Mesendoderm (in vitro differentiated cells): Measurements from ENCODE around the gene ADK.

Experiments
- DNase-seq: peaks from one replicate; pipeline ENCODE4 v3.0.0; 2013
- H2AK5ac ChIP-seq: 2 replicates; pipeline ENCODE4 v1.6.1; 2013; ENCODE audit warnings: low read length, inconsistent platforms
- H2BK120ac ChIP-seq: 2 replicates; pipeline ENCODE4 v1.6.1; 2013; ENCODE audit warnings: low read depth, mild to moderate bottlenecking, low read length, moderate library complexity, mixed read lengths
- H2BK15ac ChIP-seq: replicated peaks from 2 replicates; pipeline ENCODE4 v1.6.1; 2013; ENCODE audit warnings: low read depth, mild to moderate bottlenecking, moderate library complexity
- H2BK5ac ChIP-seq: 2 replicates; pipeline ENCODE4 v1.6.1; 2013; ENCODE audit warnings: low read length, inconsistent platforms
- H3K18ac ChIP-seq: 2 replicates; pipeline ENCODE4 v1.6.1; 2013; ENCODE audit warnings: mild to moderate bottlenecking, low read length, mixed read lengths
- H3K23ac ChIP-seq: one replicate; pipeline ENCODE4 v1.6.1; 2013; ENCODE audit warnings: low read length
- H3K27ac ChIP-seq: 2 replicates; pipeline ENCODE4 v1.5.1; 2013; ENCODE audit warnings: low read depth, mild to moderate bottlenecking, inconsistent platforms, low read length, moderate library complexity
- H3K27me3 ChIP-seq: 2 replicates; pipeline ENCODE4 v1.6.1; 2013; ENCODE audit warnings: low read length, control low read depth, mild to moderate bottlenecking, inconsistent platforms; ENCODE audit not compliant: insufficient read depth, poor library complexity
- H3K36me3 ChIP-seq: 2 replicates; pipeline ENCODE4 v1.6.1; 2013; ENCODE audit warnings: low read length, inconsistent platforms; ENCODE audit not compliant: control insufficient read depth, insufficient read depth
- H3K4ac ChIP-seq: one replicate; pipeline ENCODE4 v1.6.1; 2013; ENCODE audit warnings: low read depth, mild to moderate bottlenecking, low read length, moderate library complexity
- H3K4me1 ChIP-seq: 2 replicates; pipeline ENCODE4 v1.6.1; 2013; ENCODE audit warnings: low read depth, low read length, inconsistent platforms; ENCODE audit not compliant: control insufficient read depth
- H3K4me2 ChIP-seq: 2 replicates; pipeline ENCODE4 v1.6.1; 2013; ENCODE audit warnings: low read length
- H3K4me3 ChIP-seq: 2 replicates; pipeline ENCODE4 v1.5.1; 2013; ENCODE audit warnings: mild to moderate bottlenecking, low read length
- H3K56ac ChIP-seq: one replicate; pipeline ENCODE4 v1.6.1; 2013; ENCODE audit warnings: low read length
- H3K79me1 ChIP-seq: 2 replicates; pipeline ENCODE4 v1.6.1; 2013; ENCODE audit warnings: low read length, inconsistent platforms
- H3K79me2 ChIP-seq: 2 replicates; pipeline ENCODE4 v1.6.1; 2013; ENCODE audit warnings: mild to moderate bottlenecking, low read length; ENCODE audit not compliant: control insufficient read depth, insufficient read depth
- H3K9ac ChIP-seq: 2 replicates; pipeline ENCODE4 v1.6.1; 2013; ENCODE audit warnings: low read length, inconsistent platforms
- H4K5ac ChIP-seq: one replicate; pipeline ENCODE4 v1.6.1; 2013; ENCODE audit warnings: low read length
- H4K8ac ChIP-seq: one replicate; pipeline ENCODE4 v1.6.1; 2013; ENCODE audit warnings: low read depth, mild to moderate bottlenecking, control low read depth, low read length, moderate library complexity
- WGBS: extraction: QIAGEN DNeasy Blood & Tissue Kit; methylation state at CpG from one replicate; pipeline ENCODE4 v1.1.7; 2013; ENCODE audit warnings: low lambda C conversion rate, missing lambda C conversion rate; ENCODE audit not compliant: insufficient coverage; ENCODE audit errors: extremely low coverage; 5-methylcytosine and 5-hydroxymethylcytosine counted together

The ADK gene

DNA sequence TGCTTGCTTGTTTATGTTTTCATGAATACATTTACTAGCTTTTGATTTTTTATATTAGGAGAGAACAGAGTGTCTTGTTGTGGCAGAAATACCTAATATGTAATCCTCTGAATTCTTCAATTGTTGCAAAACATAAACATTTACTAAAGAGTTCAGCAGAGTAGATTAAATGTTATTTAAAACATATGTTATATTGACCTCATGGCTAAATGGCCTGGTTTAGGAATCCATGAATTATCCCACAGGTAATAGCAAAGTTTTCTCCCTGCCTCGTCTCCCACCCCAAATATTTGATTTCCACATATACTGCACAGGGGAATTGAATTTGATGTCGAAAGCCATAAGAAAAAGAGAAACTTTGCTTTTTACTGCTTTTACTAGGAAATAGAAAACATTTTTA is 111.8 kb downstream of the ADK start:
- no CpG with 5 or more reads among the region's 2 CpGs for WGBS
- H3K23ac ChIP-seq = no peak overlapping the region
- no peak for DNase-seq
- H2BK15ac ChIP-seq = no peak overlapping the region
- no peak overlapping the region for H2AK5ac ChIP-seq
- no peak overlapping the region for H3K18ac ChIP-seq
- H3K79me1 ChIP-seq = no peaks in the 10 kb centered on the region
- no peak overlapping the region for H4K8ac ChIP-seq
- no peak overlapping the region for H2BK120ac ChIP-seq
- H3K4ac ChIP-seq = no peak overlapping the region
- no peak overlapping the region for H2BK5ac ChIP-seq
- no peaks in the 10 kb centered on the region for H3K79me2 ChIP-seq
- no peak overlapping the region for H3K9ac ChIP-seq
- no peaks in the 10 kb centered on the region for H3K36me3 ChIP-seq
- no peak overlapping the region for H4K5ac ChIP-seq
- H3K4me3 ChIP-seq = no peak overlapping the region
- H3K27ac ChIP-seq = no peak overlapping the region
- no peak overlapping the region for H3K4me2 ChIP-seq
- no peak overlapping the region for H3K56ac ChIP-seq
- no peaks in the 10 kb centered on the region for H3K4me1 ChIP-seq
- no peaks in the 10 kb centered on the region for H3K27me3 ChIP-seq

DNA sequence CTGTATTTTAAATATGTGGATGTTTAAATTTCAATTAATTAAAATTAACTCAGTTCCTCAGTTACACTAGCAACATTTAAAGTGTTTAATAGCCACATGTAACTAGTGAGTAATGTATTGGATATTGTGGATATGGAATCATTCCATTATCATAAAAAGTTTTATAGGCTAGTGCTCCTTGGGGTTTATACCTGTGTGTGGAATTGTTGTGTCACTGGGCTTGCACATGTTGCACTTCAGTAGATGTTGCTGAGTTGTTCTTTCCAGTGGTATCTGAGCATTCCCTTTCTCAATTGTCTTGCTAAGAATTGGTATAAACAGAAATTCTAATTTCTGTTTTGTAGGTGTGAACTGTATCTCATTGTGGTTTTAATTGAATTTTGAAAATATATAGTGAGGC is 113.0 kb downstream of the ADK start:
- Histone ChIP-seq H4K5ac (no peak overlapping the region), H3K79me2 (no peaks in the 10 kb centered on the region), H2BK5ac (no peak overlapping the region), H2BK15ac (no peak overlapping the region), H3K56ac (no peak overlapping the region), H3K4me3 (no peak overlapping the region), H3K27me3 (no peaks in the 10 kb centered on the region), H3K79me1 (no peaks in the 10 kb centered on the region), H3K4me1 (no peaks in the 10 kb centered on the region), H3K4me2 (no peak overlapping the region), H3K9ac (no peak overlapping the region), H3K4ac (no peak overlapping the region), H2AK5ac (no peak overlapping the region), H3K23ac (no peak overlapping the region), H2BK120ac (no peak overlapping the region), H3K36me3 (no peaks in the 10 kb centered on the region), H3K18ac (no peak overlapping the region), H4K8ac (no peak overlapping the region), H3K27ac (no peak overlapping the region)
- no peak for DNase-seq

DNA sequence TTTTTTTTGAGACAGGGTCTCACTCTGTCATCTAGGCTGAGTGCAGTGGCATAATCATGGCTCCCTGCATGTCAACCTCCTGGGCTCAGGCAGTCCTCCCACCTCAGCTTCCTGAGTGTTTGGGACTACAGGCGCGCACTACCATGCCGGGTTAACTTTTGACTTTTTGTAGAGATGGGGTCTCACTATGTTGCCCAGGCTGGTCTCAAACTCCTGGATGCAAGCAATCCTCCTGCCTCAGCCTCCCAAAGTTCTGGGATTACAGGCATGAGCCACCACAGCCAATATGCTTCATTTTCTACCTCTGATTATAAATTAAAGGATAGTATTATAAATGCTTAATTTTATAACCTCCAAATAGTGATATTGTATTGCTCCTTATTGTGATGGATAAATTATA is 121.3 kb downstream of the ADK start:
- Histone ChIP-seq H3K4ac (no peak overlapping the region), H2AK5ac (no peak overlapping the region), H3K23ac (no peak overlapping the region), H3K79me2 (no peaks in the 10 kb centered on the region), H2BK15ac (no peak overlapping the region), H3K4me3 (no peak overlapping the region), H3K27ac (no peak overlapping the region), H3K18ac (no peak overlapping the region), H4K8ac (no peak overlapping the region), H2BK120ac (no peak overlapping the region), H3K36me3 (no peaks in the 10 kb centered on the region), H3K27me3 (no peaks in the 10 kb centered on the region), H4K5ac (no peak overlapping the region), H3K4me1 (no peaks in the 10 kb centered on the region), H2BK5ac (no peak overlapping the region), H3K9ac (no peak overlapping the region), H3K4me2 (no peak overlapping the region), H3K79me1 (no peaks in the 10 kb centered on the region), H3K56ac (no peak overlapping the region)
- WGBS = no CpG with 5 or more reads among the region's 3 CpGs
- DNase-seq = no peak

DNA sequence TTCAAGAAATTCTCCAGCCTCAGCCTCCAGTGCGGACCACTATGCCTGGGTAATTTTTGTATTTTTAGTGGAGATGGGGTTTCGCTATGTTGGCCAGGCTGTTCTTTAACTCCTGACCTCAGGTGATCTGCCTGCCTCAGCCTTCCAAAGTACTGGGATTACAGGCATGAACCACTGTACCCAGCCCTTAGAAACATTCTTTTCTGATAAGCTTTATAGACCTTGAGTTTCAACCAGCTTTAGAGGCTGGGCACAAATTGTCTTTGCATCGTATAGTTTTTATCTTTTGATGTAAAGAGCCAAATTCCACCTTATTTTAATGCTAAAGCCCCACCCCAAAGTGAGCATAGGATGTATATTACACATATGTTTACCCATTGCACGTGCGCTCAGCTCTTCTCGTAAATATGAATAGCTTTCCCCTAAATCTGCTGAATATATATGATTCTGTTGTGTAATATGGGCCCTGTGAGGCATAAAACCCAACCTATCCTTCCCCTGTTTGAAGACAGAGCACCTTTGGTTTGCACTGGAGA is 124.8 kb downstream of the ADK start:
- no peak overlapping the region for H3K4me2 ChIP-seq
- H3K36me3 ChIP-seq = no peaks in the 10 kb centered on the region
- H3K79me2 ChIP-seq = no peaks in the 10 kb centered on the region
- no peaks in the 10 kb centered on the region for H3K79me1 ChIP-seq
- H3K23ac ChIP-seq = no peak overlapping the region
- no peak overlapping the region for H2BK15ac ChIP-seq
- no peak for DNase-seq
- H3K4me3 ChIP-seq = no peak overlapping the region
- H3K4ac ChIP-seq = no peak overlapping the region
- no peak overlapping the region for H3K18ac ChIP-seq
- no peaks in the 10 kb centered on the region for H3K27me3 ChIP-seq
- no peak overlapping the region for H3K56ac ChIP-seq
- H2BK5ac ChIP-seq = no peak overlapping the region
- no CpG with 5 or more reads among the region's 6 CpGs for WGBS
- H3K4me1 ChIP-seq = no peaks in the 10 kb centered on the region
- H2AK5ac ChIP-seq = no peak overlapping the region
- no peak overlapping the region for H2BK120ac ChIP-seq
- H4K5ac ChIP-seq = no peak overlapping the region
- no peak overlapping the region for H4K8ac ChIP-seq
- no peak overlapping the region for H3K9ac ChIP-seq
- H3K27ac ChIP-seq = no peak overlapping the region

DNA sequence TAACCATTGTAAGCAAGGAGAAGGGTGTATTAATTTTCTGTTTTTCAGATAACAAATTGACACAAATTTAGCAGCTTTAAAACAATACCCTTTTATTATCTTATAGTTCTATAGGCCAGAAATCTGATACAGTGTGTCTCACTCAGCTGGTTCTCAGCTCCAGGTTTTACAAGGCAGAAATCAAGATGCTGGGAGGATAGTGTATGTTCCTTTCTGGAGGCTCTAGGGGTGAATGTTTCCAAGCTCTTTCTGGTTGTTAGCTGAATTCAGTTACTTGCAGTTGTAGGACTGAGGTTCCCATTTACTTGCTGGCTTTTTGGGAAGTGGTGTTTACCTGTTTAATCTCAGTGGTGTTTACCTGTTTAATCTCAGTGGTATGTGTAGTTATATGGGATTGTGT is 125.4 kb downstream of the ADK start:
- no peak overlapping the region for H3K27ac ChIP-seq
- H3K18ac ChIP-seq = no peak overlapping the region
- no peak overlapping the region for H3K4me2 ChIP-seq
- H3K79me2 ChIP-seq = no peaks in the 10 kb centered on the region
- DNase-seq = no peak
- H2BK5ac ChIP-seq = no peak overlapping the region
- no peak overlapping the region for H4K5ac ChIP-seq
- H2AK5ac ChIP-seq = no peak overlapping the region
- H4K8ac ChIP-seq = no peak overlapping the region
- no peaks in the 10 kb centered on the region for H3K27me3 ChIP-seq
- H3K23ac ChIP-seq = no peak overlapping the region
- H3K4me3 ChIP-seq = no peak overlapping the region
- H3K56ac ChIP-seq = no peak overlapping the region
- no peak overlapping the region for H3K4ac ChIP-seq
- H3K4me1 ChIP-seq = no peaks in the 10 kb centered on the region
- H3K79me1 ChIP-seq = no peaks in the 10 kb centered on the region
- H3K9ac ChIP-seq = no peak overlapping the region
- H3K36me3 ChIP-seq = no peaks in the 10 kb centered on the region
- no peak overlapping the region for H2BK120ac ChIP-seq
- H2BK15ac ChIP-seq = no peak overlapping the region

DNA sequence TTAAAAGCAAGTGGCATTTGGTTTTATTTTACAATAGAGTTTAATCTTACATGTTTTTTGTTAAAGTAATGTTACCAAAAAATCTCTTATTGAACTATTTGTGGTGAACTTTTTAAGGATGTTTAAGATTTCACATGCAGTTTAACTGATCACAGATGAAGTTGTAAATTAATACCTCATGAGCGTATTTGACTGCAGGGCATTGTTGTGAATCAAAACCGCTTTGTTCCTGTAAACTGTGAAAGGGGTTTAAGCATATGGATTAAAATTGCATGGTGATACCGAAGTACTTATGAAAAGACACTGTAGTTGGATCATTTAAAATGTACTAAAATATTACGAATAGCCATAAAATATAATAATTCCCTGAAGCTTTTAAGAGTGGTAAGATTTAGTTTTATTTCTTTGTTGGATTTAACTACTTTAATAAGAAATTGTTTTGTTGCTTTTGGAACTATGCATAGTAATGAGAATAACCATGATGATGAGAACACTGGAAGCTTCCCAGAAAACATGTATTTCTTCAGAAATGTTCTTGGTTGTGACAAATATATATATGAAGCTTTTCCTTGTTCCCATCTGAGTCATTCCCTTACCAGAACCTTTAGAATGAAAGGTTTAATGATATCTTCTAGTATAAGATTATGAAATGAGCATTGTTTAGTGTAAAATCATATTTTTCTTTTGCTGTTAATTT is 131.3 kb downstream of the ADK start:
- H3K4me1 ChIP-seq = no peaks in the 10 kb centered on the region
- H3K36me3 ChIP-seq = no peaks in the 10 kb centered on the region
- no peak overlapping the region for H4K8ac ChIP-seq
- H3K27me3 ChIP-seq = no peaks in the 10 kb centered on the region
- no peak overlapping the region for H2AK5ac ChIP-seq
- no peaks in the 10 kb centered on the region for H3K79me2 ChIP-seq
- H3K79me1 ChIP-seq = no peaks in the 10 kb centered on the region
- no peak overlapping the region for H3K4ac ChIP-seq
- no peak overlapping the region for H4K5ac ChIP-seq
- no CpG with 5 or more reads among the region's 4 CpGs for WGBS
- no peak overlapping the region for H3K4me3 ChIP-seq
- no peak overlapping the region for H3K56ac ChIP-seq
- no peak for DNase-seq
- no peak overlapping the region for H2BK15ac ChIP-seq
- H3K23ac ChIP-seq = no peak overlapping the region
- no peak overlapping the region for H3K4me2 ChIP-seq
- H3K27ac ChIP-seq = no peak overlapping the region
- no peak overlapping the region for H3K18ac ChIP-seq
- no peak overlapping the region for H3K9ac ChIP-seq
- no peak overlapping the region for H2BK120ac ChIP-seq
- no peak overlapping the region for H2BK5ac ChIP-seq
